Activated CD4-positive, alpha-beta memory T cell treated with anti-CD3 and anti-CD28 coated beads for 36 hours (primary cell): ENCODE measurements around the gene NEK7. TPM values are rescaled to one million over a fixed set of nuclear protein-coding genes. Genes with fewer than 3 reads are reported as not detected.

Experiments
- CTCF ChIA-PET: fragments of 350-600 bp; sonication (Branson Sonifier 250); formaldehyde crosslinking; loops from one replicate; lab custom pipeline; 2021; ENCODE audit warnings: antibody characterized with exemption, inconsistent platforms; lab: Charles Lee
- POLR2A ChIA-PET: fragments of 350-600 bp; sonication (Branson Sonifier 250); formaldehyde crosslinking; loops from one replicate; lab custom pipeline; 2021; ENCODE audit warnings: antibody characterized with exemption; lab: Charles Lee
- DNase-seq: peaks from one replicate; pipeline ENCODE4 v3.0.0-alpha.2; 2020
- H3K27ac Mint-ChIP-seq: one replicate; pipeline ENCODE4 v1.8.0; 2021; ENCODE audit warnings: mixed read lengths
- H3K27me3 Mint-ChIP-seq: one replicate; pipeline ENCODE4 v1.8.0; 2021; ENCODE audit warnings: mixed read lengths
- H3K36me3 Mint-ChIP-seq: one replicate; pipeline ENCODE4 v1.8.0; 2021; ENCODE audit warnings: mixed read lengths
- H3K4me1 Mint-ChIP-seq: one replicate; pipeline ENCODE4 v1.8.0; 2021; ENCODE audit warnings: low read depth, mixed read lengths
- H3K4me3 Mint-ChIP-seq: one replicate; pipeline ENCODE4 v1.8.0; 2021; ENCODE audit warnings: mild to moderate bottlenecking, mixed read lengths
- H3K9me3 Mint-ChIP-seq: one replicate; pipeline ENCODE4 v1.8.0; 2021; ENCODE audit warnings: mixed read lengths
- intact Hi-C: fragments of 100-400 bp; cut with micrococcal nuclease; formaldehyde crosslinking; loops from one replicate; pipeline ENCODE4 v1.15.1; 2023
- total RNA-seq, 2 experiments: library from RNA; stranded (reverse); gene quantifications; one replicate each; pipeline ENCODE4 v1.2.3, GENCODE V29; 2021

NEK7 gene
- total RNA-seq, 2 experiments from 2014 or later, result 61.6 to 62.0 TPM

DNA sequence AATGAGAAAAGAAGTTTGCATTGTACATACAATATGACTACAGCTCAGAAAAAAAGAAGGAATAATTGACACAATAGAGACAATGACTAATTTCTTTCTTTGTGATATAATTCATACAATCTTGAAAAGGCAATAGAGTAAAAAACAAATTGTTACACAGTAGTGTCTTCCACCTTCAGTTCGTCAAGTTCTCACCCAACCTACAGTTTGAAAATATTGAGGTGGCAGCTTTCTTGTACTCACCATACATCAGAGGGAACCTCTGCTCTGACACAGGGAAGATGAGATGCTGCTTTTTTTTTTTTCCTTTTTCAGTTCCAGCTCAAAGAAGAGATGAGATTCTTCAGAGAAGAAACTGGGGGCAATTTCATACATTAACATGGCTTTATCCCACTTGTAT, 210.5 kb downstream of the NEK7 start:
- peaks cover 12% of the 10 kb centered on the region for H3K4me1 Mint-ChIP-seq

DNA sequence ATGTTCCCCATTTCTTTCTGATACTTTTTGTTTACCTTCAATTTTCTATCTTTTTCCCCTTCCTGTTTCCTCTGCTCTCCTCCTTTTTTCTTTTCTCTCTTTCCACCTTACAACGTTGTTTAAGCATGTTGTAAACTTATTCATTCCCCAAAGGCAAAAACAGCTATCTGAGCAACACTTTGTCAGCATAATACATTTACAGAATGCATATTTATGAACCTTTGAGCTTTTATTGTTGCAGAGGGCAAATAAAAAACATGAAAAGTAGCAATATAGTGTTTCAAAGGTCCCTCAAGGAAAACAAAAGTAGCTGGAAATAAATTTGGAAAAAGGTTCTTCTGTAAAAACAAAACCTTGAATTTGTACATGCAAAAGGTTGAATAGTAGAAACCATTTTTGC, 214.2 kb downstream of the NEK7 start:
- intact Hi-C loops, result no loop called here
- Mint-ChIP-seq H3K4me3 (no peak overlapping the region), H3K27ac (no peak overlapping the region), H3K36me3 (peaks cover 16% of the 10 kb centered on the region), H3K4me1 (peaks cover 9% of the 10 kb centered on the region), H3K27me3 (peaks cover 2% of the 10 kb centered on the region), H3K9me3 (peaks cover 18% of the 10 kb centered on the region)
- DNase-seq, result no peak
- CTCF ChIA-PET, result no interaction called here
- POLR2A ChIA-PET, result no interaction called here

More for the DNA sequence above, 210.5 kb downstream of the NEK7 start:
- Mint-ChIP-seq H3K4me3 (no peak overlapping the region), H3K27me3 (peaks cover 2% of the 10 kb centered on the region), H3K36me3 (peaks cover 3% of the 10 kb centered on the region), H3K9me3 (peaks cover 13% of the 10 kb centered on the region), H3K27ac (no peak overlapping the region)
- no peak for DNase-seq
- intact Hi-C loops, result loop anchor here (10.0 kb wide), 1 partner anchor 238 kb away; no protein-coding TSS in a partner anchor
- ChIA-PET POLR2A (interaction anchor here (0.7 kb wide), 1 partner anchor 382 kb away, joined by 4 read pairs; no protein-coding TSS in a partner anchor), CTCF (interaction anchor here (0.7 to 1.3 kb wide), 3 partner anchors 9 to 198 kb away, joined by 3 read pairs; no protein-coding TSS in a partner anchor)

Other genes with a start within 250 kb of the NEK7 start
- gene LHX9, start 239.6 kb upstream of the NEK7 start, total RNA-seq, result not detected